Stromal cell of bone marrow (primary cell): ENCODE data around the gene CENPX.

ENCODE experiments used
- DNase-seq: peaks from one replicate; pipeline ENCODE4 v3.0.0-alpha.2; 2012; ENCODE audit warnings: low read depth

CENPX gene

DNA sequence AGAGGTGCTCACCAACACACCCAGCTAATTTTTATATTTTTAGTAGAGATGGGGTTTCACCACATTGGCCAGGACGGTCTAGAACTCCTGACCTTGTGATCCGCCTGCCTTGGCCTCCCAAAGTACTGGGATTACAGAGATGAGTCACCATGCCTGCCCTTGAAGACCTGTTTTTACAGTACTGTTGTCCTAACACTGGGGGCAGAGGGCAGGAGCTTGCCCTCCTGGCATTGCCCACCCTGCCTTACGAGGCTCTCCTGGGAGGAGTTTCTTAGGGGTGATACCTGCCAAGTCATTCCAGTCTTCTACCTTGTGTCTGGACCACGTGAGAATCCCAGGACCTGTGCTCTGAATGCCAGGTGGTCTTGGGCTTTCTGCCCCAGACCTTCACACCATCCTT is 42.6 kb downstream of the CENPX start:
- no peak for DNase-seq

DNA sequence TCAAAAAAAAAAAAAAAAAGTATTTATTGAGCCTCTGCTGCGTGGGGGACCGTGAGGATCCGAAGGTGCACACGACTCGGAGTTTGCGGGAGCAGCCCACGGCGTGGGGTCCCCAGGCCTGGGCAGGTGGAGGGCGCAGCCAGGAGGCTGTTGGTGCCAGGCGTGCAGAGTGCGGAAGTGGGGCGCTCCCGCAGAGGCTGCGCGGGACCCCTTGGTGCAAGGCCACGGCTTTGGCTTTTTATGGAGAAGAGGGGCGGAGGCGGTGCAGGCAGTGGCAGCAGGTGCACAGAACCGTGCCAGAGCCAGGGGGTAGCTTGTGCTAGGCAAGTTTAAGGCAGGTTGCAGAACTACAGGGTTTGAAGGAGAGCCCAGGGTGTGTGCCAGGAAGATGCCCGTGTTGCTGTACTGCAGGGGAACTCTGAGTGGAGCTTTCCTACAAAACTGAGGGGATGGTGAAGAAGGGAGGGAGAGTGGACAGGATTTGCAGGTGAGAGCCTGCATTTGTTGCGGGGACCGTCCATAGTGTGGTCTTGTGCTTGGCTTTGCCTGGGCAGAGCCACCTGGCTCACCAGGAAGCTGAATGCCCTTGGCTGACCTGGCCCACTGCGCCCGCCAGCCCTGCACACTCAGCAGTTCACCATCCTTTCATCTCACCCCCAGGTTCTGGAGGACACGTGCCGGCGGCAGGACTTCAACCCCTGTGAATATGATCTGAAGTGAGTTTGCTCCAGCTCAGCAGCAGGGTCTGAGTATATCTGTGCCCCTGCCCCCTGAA is 44.0 kb downstream of the CENPX start:
- DNase-seq = no peak

DNA sequence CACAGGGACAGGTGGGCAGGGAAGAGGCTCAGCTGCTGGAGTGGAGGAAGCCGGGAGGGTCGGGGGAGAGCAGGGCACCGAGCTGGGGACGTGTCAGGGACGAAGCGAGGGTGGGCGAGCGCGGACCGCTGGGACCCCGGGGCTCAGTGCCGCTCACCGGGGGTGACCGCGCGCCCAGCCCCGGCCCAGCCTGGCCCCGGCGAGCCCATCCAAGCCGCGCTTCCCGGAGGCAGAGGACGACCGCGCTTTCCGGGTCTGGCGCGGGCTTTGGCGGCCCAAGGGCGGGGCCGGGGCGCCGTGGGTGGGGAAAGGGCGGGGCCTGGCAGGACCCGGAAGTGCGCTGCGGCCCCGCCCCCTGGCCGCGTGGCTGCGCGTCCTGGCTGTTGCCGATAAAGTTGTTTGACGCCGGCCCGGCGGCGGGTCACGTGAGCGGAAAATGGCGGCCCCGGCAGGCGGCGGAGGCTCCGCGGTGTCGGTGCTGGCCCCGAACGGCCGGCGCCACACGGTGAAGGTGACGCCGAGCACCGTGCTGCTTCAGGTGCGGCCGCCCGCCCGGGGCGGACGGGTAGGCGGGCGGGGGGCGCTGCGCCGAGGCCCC is 45.4 kb downstream of the CENPX start, which contains the start of gene ASPSCR1:
TSS of gene ASPSCR1 (plus strand) at position 419 of the 598 bp plus-strand sequence. CDS start at position 437, 18 bp downstream.
- peak; percentile 76 for DNase-seq

DNA sequence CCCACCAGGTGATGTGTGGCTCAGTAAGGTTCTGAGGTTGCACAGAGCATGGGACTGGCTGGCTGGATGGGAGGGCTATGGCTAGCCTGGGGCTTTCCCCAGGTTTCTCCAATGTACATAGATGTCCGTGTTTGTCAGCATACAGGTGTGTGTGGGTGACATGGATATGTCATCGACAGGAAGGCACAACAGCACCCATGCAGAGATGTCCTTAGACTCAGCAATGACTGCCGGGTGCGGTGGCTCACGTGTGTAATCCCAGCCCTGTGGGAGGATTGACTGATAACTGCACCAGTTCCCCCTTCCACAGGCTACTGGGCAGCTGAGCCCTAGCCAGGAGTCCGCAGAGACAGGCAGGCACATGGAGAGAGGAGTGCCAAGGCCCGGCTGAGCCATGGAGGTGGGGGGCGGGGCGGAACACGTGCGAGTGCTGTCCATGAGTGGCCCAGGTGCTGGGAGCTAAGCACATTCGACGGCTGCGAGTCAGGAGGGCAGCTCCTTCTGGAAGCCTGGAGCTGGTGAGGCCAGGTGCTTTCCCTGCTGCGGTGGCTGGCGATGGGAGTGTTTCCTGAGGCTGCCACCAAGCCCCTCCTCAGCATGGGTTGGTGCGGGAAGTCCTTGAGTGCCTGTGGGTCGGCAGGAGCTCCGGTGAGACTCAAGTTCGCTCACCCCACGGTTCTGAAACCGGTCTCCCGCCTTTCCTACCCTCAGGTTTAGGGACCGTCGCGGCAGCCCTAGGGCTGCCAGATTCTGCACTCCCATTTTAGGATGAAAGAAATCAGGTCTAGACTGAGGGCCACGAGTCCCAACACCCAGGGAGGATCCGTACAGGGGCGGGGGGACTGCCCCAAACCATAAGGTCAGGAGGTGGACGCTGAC is 46.1 kb downstream of the CENPX start:
- no peak for DNase-seq

DNA sequence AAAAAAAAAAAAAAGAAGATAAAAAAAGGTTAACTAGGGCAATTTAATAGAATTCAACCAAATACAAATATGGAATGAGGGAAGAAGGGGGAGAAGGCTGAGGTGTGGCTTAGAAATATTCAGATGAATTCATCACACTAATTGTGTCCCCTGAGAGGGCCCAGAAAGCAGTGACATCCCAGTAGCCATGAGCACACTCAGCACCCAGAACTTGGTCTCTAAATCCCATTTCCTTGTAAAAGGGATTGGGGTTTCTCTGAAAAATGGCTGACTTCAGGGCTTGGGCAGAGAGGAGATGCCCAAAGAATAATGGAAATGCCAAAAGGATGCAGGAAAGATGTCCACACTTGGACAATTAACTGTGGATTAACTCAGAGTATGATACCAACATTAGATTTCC is 49.2 kb downstream of the CENPX start:
- DNase-seq = no peak

DNA sequence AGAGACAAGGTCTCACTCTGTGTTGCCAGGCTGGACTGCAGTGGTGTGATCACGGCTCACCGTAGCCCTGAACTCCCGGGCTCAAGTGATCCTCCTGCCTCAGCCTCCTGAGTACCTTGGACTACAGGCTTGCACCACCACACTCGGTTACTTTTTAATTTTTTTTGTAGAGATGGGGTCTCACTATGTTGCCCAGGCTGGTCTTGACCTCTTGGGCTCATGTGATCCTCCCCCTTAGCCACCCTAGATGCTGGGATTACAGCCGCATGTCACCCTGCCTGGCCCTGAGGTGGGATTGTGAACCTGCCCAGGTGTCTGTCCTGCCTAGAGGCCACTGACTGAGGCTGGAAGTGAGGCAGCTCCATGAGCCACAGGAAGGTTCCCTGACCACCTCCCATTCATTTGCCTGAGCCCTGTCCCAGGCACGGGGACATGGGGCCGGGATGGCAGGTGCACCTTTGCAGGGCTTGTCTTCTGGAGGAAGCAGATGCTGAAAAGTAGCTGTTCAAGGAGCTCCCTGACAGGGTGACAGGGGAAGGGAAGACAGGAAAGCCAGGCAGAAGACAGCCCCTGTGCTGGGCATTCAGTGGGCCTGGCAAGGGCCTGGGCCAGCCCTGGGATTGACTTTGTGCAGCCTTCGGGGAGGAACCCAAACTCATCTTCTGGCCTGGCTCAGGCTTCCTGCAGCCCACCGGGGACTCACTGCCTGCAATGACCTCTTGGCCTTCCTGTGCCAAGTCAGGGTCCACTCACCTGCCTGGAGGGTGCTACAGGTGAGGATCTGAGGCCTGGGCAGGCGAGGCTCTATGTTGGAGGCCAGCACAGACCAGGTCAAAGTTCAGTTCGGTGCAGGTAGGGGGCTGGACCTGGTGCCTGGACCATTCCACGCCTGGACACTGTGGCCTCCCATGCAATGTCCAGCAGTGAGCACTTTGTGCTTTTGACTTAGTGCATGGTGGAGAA is 53.5 kb downstream of the CENPX start:
- DNase-seq = no peak
